Measurements from ENCODE around the gene MARCHF3.

GRCh38 chr5:127010362-127010761 is 20.0 kb downstream of the MARCHF3 start:
- no peak for TF ChIP-seq CTCF (conservative IDR thresholded peaks at IDR 0.05 in 1 of 2, IDR thresholded peaks at IDR 0.05 in 1 of 2; ENCODE audit: low read depth in 1 of 2, low read length in 2 of 2)
- TF ChIP-seq EZH2 (IDR thresholded peaks at IDR 0.05; ENCODE audit: low read length, missing control alignments) = no peak

Measured in fibroblast of lung (primary cell).